LNCAP (cell line): ENCODE data around the gene TOR1B.

Source experiments
- TF ChIP-seq, protein P1 (sequence below): fragments of 450-650 bp; IDR thresholded peaks from 2 replicates; pipeline ENCODE4 v1.5.1; 2017; ENCODE audit warnings: mild to moderate bottlenecking

The TOR1B gene

DNA sequence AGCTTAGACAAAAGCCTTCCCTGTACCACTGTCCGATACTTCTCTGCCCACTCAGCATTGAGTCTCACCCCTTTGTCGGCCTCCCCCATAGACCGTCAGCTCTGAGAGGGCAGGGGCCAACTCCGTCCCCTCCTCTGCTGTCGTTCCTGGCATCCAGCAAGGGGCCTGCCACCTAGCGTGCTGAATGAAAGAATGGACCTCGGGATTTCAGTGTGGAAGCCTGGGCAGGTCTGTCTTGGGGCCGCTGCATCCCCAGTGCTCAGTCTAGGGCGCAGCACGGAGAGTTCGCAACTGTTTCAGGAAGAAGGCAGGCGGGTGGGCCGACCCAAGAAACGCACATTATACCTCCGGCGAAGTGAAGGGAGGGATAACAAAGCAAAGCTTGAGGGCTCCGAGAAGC is 1.5 kb upstream of the TOR1B start:
- TF ChIP-seq, protein P1, sequence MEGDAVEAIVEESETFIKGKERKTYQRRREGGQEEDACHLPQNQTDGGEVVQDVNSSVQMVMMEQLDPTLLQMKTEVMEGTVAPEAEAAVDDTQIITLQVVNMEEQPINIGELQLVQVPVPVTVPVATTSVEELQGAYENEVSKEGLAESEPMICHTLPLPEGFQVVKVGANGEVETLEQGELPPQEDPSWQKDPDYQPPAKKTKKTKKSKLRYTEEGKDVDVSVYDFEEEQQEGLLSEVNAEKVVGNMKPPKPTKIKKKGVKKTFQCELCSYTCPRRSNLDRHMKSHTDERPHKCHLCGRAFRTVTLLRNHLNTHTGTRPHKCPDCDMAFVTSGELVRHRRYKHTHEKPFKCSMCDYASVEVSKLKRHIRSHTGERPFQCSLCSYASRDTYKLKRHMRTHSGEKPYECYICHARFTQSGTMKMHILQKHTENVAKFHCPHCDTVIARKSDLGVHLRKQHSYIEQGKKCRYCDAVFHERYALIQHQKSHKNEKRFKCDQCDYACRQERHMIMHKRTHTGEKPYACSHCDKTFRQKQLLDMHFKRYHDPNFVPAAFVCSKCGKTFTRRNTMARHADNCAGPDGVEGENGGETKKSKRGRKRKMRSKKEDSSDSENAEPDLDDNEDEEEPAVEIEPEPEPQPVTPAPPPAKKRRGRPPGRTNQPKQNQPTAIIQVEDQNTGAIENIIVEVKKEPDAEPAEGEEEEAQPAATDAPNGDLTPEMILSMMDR, result no peak

DNA sequence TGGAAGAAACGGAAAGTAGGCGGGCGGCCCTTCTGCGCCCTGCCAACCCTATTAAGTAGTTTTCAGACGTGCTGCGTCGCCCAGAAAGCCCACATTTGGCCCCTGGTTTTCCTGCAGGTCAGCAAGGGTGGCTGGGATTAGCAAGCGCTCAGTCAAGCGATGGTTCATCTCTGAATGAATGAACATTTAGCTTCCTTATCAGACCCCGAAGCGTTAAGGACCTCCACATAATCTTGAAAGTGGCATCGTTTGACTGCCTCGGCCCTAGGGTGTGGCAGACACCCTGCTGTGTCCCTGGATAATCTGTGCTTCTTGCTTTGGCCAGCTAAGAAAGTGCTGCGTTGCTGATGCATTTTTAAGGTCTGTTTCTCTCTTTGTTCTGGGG is 684 bp downstream of the TOR1B start:
- TF ChIP-seq, protein P1, result no peak

DNA sequence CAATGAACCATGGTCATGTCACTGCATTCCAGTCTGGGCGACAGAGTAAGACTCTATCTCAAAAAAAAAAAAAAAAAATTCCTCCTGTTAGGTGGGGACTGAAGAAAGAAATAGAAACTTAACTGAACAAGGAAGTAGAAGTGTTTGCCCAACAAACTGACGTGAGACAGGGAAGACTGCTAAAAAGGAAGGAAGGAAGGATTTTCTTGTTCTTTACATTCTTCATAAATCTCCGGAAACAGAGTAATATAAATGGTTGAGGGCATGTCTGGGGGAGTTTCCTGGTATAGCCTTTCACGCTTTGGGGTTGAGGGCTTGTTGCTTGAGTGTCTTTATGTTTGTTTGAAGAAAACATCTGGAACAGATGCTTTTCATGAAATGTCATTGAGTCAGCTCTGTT is 3.1 kb downstream of the TOR1B start:
- TF ChIP-seq, protein P1, result no peak

DNA sequence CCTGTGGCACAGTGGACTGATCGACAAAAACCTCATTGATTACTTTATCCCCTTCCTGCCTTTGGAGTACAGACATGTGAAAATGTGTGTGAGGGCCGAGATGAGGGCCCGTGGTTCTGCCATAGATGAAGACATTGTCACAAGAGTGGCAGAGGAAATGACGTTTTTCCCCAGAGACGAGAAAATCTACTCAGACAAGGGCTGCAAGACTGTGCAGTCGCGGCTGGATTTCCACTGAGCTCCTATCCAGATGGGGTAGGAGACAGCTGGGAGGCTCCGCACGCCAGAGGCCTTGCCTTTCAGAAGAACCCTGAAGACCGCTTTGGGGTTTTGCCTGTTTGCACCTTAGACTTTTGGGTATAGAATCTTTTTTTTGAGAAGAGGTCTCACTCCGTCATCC is 6.4 kb downstream of the TOR1B start:
- TF ChIP-seq, protein P1, result no peak

DNA sequence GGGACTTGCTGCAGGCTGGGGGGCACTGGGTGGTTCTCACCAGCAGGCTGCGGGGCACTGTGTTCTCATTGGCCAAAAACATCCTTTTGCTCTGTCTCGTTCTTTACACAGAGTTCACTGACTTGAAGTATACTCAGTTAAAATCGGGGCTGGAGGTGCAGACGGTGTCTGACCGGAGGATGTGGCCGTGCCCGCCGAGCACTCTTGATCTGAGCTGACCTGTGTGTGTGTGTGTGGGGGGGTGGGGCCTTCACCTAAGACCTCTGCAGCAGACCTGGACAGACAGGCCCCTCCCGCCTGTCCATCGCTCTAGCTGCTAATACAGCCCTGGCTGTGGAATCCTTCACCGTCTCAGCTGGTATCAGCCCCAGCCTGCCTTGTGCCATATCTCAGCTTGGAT is 7.1 kb downstream of the TOR1B start:
- TF ChIP-seq, protein P1, result no peak

DNA sequence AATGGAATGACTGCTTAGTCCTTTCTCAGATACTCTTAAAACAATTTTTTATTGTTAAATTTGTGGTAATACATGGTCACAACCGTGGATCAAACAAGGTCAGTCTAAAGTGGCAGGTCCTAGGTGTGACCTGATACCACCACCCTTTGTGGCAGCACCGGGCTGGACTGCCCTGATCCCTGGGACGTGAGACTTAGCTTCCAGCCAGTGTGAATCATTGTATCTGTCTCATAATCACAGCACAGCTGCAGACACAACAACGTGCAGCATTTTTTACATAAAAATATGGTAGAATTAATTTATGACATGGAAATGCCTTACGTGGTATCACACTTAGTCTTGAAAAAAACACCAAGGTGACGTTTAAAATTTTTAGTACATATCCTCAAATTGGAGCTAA is 7.8 kb downstream of the TOR1B start:
- TF ChIP-seq, protein P1, result no peak

DNA sequence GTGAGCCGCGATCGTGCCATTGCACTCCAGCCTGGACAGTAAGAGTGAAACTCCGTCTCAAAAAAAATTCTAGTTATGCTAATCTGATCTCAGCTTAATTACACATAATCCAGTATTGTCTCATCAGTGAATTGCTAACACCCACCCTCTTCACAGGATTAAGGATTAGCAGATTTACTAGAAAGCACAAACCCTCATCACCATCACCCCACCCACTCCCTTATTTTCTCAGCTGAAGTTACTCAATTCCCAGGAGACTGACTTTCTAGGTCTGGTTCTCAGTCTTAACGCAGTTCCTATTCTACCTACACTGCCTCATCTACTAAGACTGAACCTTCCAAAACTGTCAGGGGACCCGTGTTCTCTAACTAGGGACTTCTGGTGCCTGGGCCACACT is 9.0 kb downstream of the TOR1B start:
- TF ChIP-seq, protein P1, result no peak

DNA sequence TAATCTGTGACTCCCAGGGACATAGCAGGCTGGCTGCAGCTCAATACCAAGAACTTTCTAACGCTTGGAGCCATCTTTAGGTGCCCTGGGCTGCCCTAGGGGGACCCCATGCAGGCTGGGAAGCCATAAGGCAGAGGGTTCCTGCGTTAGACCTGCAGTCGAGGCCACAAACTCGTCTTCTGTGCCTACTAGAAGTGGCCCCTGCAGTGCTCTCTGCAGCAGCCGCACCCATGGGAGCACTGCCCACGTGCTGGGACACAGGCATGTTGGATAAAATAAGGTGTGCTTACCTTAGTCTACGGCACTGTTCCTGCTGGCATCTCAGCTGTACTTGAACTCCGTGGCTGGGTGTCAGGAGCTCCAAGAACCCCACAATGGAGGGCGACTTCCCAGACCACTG is 9.4 kb downstream of the TOR1B start:
- TF ChIP-seq, protein P1, result no peak
